Stimulated activated CD8-positive, alpha-beta memory T cell treated with anti-CD3 and anti-CD28 coated beads, Interleukin-12 subunit alpha, Interleukin-12 subunit beta, amount 100 ng/mL, for 24 hours (primary cell): Measurements from ENCODE around the gene KNDC1.

Experiments
- DNase-seq: peaks from one replicate; pipeline ENCODE4 v3.0.0-alpha.2; 2020; ENCODE audit errors: extremely low read depth

The KNDC1 gene

DNA sequence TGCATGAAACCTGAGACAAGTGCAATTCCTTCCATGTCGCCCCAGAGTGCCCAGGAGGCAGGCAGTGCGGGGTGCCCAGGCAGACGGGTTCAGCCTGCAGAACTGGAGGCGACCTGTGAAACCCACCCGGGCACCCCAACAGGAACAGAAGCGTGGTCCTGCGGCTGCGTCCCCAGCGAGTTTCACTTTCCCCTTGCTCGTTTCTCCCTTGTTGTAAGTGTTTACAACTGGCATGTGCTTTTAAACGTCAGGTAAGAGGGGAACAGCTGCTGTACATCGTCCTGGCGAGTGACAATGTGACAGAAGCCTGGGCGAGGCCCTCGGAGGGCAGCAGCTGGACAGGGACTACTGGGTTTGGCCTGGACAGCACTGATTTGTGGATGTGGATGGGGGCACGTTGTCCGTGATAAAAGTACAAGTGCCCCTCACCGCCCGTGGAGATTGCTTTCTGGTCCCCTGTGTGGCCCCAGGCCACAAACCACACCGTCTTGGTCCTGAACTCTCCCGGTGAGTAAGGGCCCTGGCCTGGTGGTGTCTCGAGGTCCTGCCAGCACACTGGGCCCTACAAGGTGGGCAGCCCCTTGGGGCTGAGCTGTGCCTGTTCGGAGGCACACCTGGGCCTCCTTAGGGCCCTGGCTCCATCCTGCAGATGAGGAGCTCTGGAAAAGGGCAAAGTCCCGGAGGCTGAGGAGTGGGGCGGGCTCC is 81.6 kb downstream of the KNDC1 start:
- no peak for DNase-seq

- DNase-seq = no peak
These were observed 82.8 kb downstream of the KNDC1 start for GRCh38 chr10:133242611-133243356.

DNA sequence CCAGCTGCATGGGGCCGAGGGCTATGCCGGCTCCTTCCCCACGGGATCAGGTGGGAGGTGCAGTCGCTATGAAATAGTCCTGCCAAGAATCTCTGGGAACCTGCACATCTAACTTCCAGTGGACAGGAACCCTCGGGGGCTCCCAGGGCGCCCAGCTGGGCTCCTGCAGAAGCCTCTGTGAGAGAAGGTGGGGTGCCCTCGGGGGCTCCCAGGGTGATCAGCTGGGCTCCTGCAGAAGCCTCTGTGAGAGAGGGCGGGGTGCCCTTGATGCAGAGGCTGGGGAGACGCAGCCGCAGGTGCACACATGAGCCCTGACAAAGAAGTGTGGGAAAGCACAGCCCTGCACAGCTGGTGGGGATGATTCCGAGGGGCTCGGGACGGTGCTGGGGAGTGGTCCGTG is 83.6 kb downstream of the KNDC1 start:
- DNase-seq = no peak

DNA sequence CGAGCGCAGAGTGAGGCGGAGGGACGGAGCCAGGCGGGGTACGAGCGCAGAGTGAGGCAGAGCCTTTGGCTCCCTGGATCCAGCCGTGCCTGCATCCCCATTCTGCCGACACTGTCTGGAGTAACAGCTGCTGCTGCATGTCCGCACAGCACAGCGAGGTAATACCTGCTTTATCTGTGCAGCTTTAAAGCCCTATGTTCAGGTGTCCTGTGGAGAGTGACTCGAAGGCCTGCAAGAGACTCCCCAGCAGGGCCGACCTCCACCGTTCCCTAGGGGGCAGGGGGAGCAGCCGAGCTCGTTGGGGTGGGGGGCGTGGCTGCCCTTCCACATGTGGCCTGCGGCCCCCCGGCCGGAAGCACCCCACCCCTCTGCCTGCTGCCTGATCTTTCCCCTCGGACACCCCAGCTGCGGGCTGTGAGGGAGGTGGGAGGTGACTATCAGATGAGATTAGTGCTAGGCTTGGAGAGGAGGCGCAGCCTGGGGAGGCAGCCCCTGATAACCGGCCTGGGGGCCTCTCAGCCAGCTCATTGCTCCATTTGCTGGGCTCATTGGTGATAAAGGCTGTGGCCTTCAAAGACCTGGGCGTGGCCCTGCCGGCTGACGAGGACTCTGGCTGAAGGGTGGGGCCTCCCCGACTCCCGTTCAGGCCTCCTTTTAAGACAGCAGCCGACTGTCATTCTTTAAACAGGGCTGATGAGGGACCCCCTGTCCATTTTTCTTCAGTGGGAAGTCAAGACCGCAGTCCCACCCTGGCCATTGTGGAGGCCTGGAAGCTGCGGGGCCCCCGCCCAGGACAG is 85.6 kb downstream of the KNDC1 start:
- no peak for DNase-seq

DNA sequence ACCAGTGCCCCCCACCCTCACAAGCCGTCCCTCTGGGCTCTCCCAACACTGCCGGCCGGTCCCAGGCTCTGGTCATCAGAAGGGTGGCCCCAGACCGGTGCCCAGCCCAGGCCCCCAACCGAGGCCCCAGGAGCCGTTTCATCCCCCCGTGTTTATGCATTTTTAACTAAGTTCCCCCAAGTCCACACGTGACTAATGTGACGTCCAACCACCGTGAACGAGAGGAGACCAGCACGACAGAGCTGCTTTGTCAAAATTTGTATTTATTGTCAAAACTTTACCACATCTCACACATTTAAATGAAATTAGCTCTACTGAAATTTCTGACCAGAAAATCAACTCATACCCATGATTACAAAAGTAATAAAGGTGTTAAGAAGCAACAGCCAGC is 86.2 kb downstream of the KNDC1 start:
- no peak for DNase-seq

DNA sequence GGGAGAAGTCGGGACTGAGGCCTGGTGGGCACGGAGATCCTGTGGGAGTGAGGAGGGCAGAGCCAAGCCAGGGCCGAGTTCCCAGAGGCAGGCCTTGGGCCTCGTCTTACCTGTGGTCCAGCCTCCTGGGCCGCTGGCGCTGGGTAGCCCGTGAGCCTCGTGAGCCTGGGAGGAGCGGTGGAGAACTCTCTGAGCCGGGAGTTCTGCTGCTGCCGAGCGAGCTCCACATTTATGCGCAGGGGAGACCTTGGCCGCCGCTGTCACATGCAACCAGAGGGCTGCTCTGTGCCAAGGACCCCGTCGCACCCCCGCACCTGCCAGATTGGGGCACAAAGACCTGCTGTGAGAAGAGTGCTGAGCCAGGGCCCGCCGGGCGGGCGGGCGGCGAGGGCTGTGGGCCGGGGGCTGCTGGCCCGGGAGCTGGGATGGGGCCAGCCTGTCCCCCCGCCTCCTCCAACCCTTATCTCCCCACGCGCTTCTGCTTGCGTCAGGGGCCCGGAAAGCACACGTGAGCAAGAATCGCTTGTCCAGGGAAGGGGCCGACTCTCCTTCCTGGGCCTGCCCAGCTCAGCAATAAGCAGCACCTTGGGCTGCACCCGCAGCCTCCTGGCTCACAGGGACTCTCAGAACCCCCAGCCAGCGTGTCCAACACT is 87.8 kb downstream of the KNDC1 start:
- no peak for DNase-seq

DNA sequence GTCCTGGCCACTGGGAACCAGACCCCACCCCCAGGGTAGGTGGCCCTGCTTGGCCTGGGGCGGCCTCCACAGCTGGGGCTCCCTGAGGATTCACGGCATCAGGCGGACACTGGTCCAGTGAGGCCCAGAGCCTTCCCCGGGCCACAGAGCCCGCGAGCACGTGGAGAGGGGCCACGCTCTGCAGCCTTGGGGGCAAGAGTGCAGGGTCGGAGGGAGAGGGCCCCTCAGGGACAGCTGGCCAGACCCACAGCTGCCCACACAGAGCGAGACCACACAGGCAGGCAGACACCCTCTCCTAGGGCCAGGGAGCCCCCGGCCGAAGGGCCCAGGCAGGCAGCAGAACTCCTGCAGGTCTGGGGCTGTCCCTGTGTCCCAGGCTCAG is 88.3 kb downstream of the KNDC1 start:
- DNase-seq = no peak

DNA sequence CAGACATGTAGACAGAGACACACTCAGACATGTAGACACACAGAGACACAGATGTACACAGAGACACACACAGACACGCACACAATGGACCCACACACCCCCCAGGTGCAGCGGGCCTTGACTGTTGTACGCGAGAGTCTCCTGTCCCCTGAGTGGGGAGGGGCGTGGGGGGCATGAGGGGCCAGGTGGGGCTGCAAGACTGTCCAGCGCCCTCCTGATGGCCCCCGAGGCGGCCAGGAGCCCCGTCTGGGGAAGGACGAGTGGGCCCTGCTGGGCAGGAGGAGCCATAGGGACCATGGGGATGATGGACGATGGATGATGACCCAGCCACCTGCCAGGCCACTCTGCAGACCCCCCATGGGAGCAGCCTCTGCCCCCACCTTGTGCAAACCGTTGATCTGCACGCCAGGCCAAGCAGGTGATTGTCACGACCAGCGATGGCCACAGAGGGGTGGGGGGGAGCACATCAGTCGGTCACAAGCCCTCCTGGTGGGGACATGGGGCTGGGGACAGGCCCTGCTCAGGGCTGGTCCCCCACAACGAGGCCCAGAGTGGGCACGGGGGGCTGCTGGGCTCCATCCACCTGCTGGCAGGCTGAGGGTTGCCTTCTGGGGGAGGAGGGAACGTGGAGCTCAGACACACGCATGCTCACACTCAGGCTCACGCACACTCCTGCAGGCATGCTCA is 89.2 kb downstream of the KNDC1 start:
- no peak for DNase-seq

GRCh38 chr10:133249975-133250754 is 90.1 kb downstream of the KNDC1 start:
- no peak for DNase-seq

DNA sequence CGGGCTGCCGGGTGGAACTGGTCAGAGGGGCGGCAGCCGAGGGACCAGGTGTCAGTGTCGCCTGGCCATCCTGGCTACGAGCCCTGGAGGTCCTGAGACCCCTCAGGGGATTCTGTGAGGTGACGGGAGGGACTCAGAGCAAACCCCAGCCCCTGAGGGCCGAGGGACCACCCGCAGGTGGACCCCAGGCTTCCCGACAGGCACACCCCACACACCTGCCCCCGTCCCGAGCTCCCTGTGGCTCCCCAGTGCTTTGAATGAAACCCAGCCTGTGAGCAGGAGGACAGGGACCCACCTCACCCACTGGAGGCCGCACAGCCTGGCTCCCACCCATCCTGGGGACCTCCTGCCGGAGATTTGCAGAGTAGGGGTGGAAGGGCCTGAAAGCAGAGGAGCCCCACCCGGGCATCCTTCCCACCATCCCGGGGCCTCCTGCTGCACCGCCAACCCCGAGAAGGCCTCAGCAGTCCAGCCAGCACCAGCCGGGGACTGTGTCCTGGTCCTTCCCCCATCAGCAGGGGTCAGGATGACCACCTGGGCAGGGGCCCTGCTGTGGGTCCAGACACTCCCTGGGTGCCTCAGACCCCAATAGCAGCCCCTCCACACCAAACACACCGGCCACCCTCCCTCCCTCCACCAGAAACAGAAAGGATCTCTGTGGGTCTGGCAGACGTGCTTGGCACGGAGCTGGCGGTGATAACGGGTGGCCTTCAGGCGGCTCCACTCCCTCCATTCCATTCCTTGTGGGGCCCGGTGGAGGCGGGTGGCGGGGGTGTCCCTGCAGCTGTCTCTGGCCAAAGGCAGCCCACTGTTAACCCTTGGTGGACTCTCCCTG is 91.6 kb downstream of the KNDC1 start:
- no peak for DNase-seq

GRCh38 chr10:133252223-133252552 is 92.2 kb downstream of the KNDC1 start:
- no peak for DNase-seq

- no peak for DNase-seq
These were observed 93.4 kb downstream of the KNDC1 start for GRCh38 chr10:133253361-133253955.

GRCh38 chr10:133254421-133255120 is 94.6 kb downstream of the KNDC1 start:
- no peak for DNase-seq

GRCh38 chr10:133255323-133255722 is 95.3 kb downstream of the KNDC1 start:
- no peak for DNase-seq

DNA sequence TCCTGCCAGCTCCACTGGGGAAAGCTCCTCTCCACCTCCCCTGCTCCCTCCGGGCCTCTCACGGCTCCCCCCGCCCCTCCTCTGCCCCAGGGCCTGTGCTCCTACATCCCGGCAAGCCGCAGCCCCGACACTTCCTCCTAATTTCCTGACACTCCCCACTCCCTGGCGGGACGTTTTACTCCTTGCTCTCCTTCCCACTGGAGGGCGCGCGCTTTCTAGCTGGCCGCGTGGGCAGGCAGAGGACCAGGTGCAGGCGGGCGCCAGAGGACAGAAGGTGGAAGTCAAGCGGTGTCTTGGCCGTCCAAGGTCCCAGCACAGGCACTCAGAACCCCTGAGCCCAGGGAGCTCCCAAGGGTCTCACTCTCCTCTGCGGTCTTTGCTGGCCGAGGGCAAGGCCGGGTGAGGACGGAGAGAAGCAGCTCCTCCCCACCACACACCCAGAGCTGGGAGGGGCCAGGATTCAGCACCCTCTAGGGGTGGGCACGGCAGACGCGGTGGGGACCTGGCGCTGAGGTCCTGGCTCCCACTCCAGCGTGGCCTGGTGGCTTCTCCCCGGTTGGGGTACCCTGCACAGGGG is 97.6 kb downstream of the KNDC1 start:
- DNase-seq = no peak

GRCh38 chr10:133258066-133258817 is 98.2 kb downstream of the KNDC1 start:
- no peak for DNase-seq

DNA sequence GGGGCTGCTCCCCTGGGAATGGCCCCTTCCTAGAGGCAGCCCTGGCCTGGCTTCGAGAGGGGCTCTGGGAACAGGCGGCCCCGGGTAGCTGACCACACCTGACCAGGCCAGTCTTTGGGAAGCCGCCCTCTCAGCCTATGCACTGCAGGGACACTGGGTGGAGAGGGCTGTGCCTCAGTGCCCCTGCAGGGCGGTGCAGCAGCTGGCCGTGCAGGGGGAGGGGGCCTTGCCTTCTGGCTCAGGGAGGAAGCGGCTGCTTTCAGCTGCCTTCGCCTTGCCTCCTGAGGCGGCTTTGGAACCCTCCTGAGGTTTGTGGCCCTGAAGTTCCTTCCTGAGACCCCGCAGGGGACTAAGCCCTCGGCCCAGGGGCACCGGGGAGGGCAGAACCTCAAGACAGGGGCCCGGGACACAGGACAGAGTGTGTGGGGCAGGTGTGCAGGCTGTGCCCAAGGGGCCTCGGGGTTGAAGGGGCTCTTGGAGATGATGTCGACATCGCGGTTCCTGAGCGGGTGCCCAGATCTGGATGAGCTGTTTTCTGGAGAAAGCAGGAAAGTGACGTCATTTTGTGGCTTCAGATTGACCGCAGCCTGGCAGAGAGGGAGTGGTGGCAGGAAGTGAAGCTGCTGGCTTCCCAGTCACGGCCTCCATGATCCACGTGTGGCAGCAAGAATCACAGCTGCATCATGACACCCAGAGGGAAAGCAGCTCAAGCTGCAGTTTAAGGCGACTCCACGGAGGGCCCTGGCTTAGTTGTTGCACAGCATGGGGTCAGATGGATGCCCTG is 99.0 kb downstream of the KNDC1 start:
- DNase-seq = peak; percentile 67
